H9 (cell line): ENCODE measurements around the gene PTGER2. TPM values are rescaled to one million over a fixed set of nuclear protein-coding genes. Genes with fewer than 3 reads are reported as not detected.

Experiments used
- DNase-seq: peaks from one replicate; pipeline ENCODE4 v3.0.0-alpha.2; 2017
- H2AFZ ChIP-seq: one replicate; pipeline ENCODE4 v1.6.1; 2013; ENCODE audit warnings: mild to moderate bottlenecking, low read length, control low read depth, moderate library complexity
- H2AK5ac ChIP-seq: 2 replicates; pipeline ENCODE4 v1.6.1; 2013; ENCODE audit warnings: low read length, control low read depth, mixed read lengths; ENCODE audit not compliant: insufficient read length
- H2BK120ac ChIP-seq: one replicate; pipeline ENCODE4 v1.6.1; 2013; ENCODE audit warnings: low read depth, mild to moderate bottlenecking, low read length, control low read depth, inconsistent platforms; ENCODE audit not compliant: poor library complexity, severe bottlenecking
- H2BK12ac ChIP-seq: 2 replicates; pipeline ENCODE4 v1.6.1; 2013; ENCODE audit warnings: low read length, control low read depth, mixed read lengths, low read depth; ENCODE audit not compliant: insufficient read length
- H2BK15ac ChIP-seq: 2 replicates; pipeline ENCODE4 v1.6.1; 2013; ENCODE audit warnings: low read depth, low read length, control low read depth
- H2BK20ac ChIP-seq: one replicate; pipeline ENCODE4 v1.6.1; 2013; ENCODE audit warnings: low read depth, mild to moderate bottlenecking, low read length, control low read depth, inconsistent platforms; ENCODE audit not compliant: poor library complexity, severe bottlenecking
- H2BK5ac ChIP-seq: 2 replicates; pipeline ENCODE4 v1.6.1; 2013; ENCODE audit warnings: low read length, control low read depth, mixed read lengths; ENCODE audit not compliant: insufficient read length
- H3K14ac ChIP-seq: 2 replicates; pipeline ENCODE4 v1.6.1; 2013; ENCODE audit warnings: low read length, control low read depth; ENCODE audit not compliant: insufficient read depth
- H3K18ac ChIP-seq: 2 replicates; pipeline ENCODE4 v1.6.1; 2013; ENCODE audit warnings: low read depth, mild to moderate bottlenecking, mixed read lengths, low read length, control low read depth; ENCODE audit not compliant: insufficient read length
- H3K23ac ChIP-seq: 2 replicates; pipeline ENCODE4 v1.6.1; 2013; ENCODE audit warnings: low read length, control low read depth, mixed read lengths, low read depth; ENCODE audit not compliant: insufficient read length
- H3K23me2 ChIP-seq: 2 replicates; pipeline ENCODE4 v1.6.1; 2013; ENCODE audit warnings: low read depth, mild to moderate bottlenecking, mixed read lengths, low read length, control low read depth; ENCODE audit not compliant: insufficient read length, poor library complexity, severe bottlenecking
- H3K27ac ChIP-seq: 2 replicates; pipeline ENCODE4 v1.5.1; 2013; ENCODE audit warnings: low read length, control low read depth, mixed read lengths, low read depth; ENCODE audit not compliant: insufficient read length
- H3K27me3 ChIP-seq: 2 replicates; pipeline ENCODE4 v1.6.1; 2013; ENCODE audit warnings: low read length, control low read depth, inconsistent platforms; ENCODE audit not compliant: insufficient read depth
- H3K4ac ChIP-seq: 2 replicates; pipeline ENCODE4 v1.6.1; 2013; ENCODE audit warnings: low read depth, mild to moderate bottlenecking, control low read depth, inconsistent platforms, low read length, moderate library complexity
- H3K4me1 ChIP-seq: 2 replicates; pipeline ENCODE4 v1.6.1; 2013; ENCODE audit warnings: low read length, control low read depth, inconsistent platforms; ENCODE audit not compliant: insufficient read depth
- H3K4me2 ChIP-seq: 2 replicates; pipeline ENCODE4 v1.6.1; 2013; ENCODE audit warnings: low read length, control low read depth, mixed read lengths; ENCODE audit not compliant: insufficient read length, insufficient read depth
- H3K56ac ChIP-seq: 2 replicates; pipeline ENCODE4 v1.6.1; 2013; ENCODE audit warnings: low read depth, mild to moderate bottlenecking, mixed read lengths, low read length, control low read depth; ENCODE audit not compliant: insufficient read length
- H3K79me1 ChIP-seq: 2 replicates; pipeline ENCODE4 v1.6.1; 2013; ENCODE audit warnings: low read depth, mild to moderate bottlenecking, moderate library complexity, low read length, control low read depth, inconsistent platforms; ENCODE audit not compliant: insufficient read depth, poor library complexity, severe bottlenecking
- H3K79me2 ChIP-seq: 2 replicates; pipeline ENCODE4 v1.6.1; 2013; ENCODE audit warnings: low read length, control low read depth, inconsistent platforms; ENCODE audit not compliant: insufficient read depth
- H3K9ac ChIP-seq: 2 replicates; pipeline ENCODE4 v1.6.1; 2013; ENCODE audit warnings: low read length, control low read depth, mixed read lengths; ENCODE audit not compliant: insufficient read length; ENCODE audit errors: extremely low read depth
- H3K9me3 ChIP-seq: one replicate; pipeline ENCODE4 v1.6.1; 2013; ENCODE audit warnings: low read depth, low read length, inconsistent platforms; ENCODE audit not compliant: control insufficient read depth
- H3T11ph ChIP-seq: one replicate; pipeline ENCODE4 v1.6.1; 2013; ENCODE audit warnings: mild to moderate bottlenecking, low read length, control low read depth, inconsistent platforms
- H4K20me1 ChIP-seq: one replicate; pipeline ENCODE4 v1.6.1; 2013; ENCODE audit not compliant: control insufficient read depth, insufficient read length, insufficient read depth
- H4K5ac ChIP-seq: 2 replicates; pipeline ENCODE4 v1.6.1; 2013; ENCODE audit warnings: low read depth, mild to moderate bottlenecking, mixed read lengths, low read length, control low read depth; ENCODE audit not compliant: insufficient read length
- H4K8ac ChIP-seq: replicated peaks from 2 replicates; pipeline ENCODE4 v1.6.1; 2013; ENCODE audit warnings: low read length, control low read depth, mixed read lengths, low read depth; ENCODE audit not compliant: insufficient read length
- H4K91ac ChIP-seq: 2 replicates; pipeline ENCODE4 v1.6.1; 2013; ENCODE audit warnings: low read depth, mild to moderate bottlenecking, moderate library complexity, mixed read lengths, low read length, control low read depth; ENCODE audit not compliant: insufficient read length
- H3K27ac Mint-ChIP-seq, 3 experiments: 2 replicates in 2 of 3; 3 replicates in 1 of 3; pipeline ENCODE4 v1.8.0; 2020 to 2021; ENCODE audit warnings: mixed read lengths in 3 of 3, mild to moderate bottlenecking in 1 of 3, moderate library complexity in 1 of 3
- H3K27me3 Mint-ChIP-seq: 2 replicates; pipeline ENCODE4 v1.8.0; 2021; ENCODE audit warnings: low read depth, mild to moderate bottlenecking, moderate library complexity, mixed read lengths
- H3K36me3 Mint-ChIP-seq, 3 experiments: 2 replicates in 2 of 3; 3 replicates in 1 of 3; pipeline ENCODE4 v1.8.0; 2020 to 2021; ENCODE audit warnings: low read depth in 3 of 3, mixed read lengths in 3 of 3; ENCODE audit not compliant: insufficient read depth in 1 of 3
- H3K4me1 Mint-ChIP-seq, 2 experiments: 2 replicates each; pipeline ENCODE4 v1.8.0; 2020; ENCODE audit warnings: mixed read lengths in 2 of 2
- H3K4me3 Mint-ChIP-seq, 2 experiments: 2 replicates in 1 of 2; 3 replicates in 1 of 2; pipeline ENCODE4 v1.8.0; 2020 to 2021; ENCODE audit warnings: mild to moderate bottlenecking in 2 of 2, mixed read lengths in 2 of 2, moderate library complexity in 1 of 2
- H3K9me3 Mint-ChIP-seq, 2 experiments: 2 replicates in 1 of 2; 3 replicates in 1 of 2; pipeline ENCODE4 v1.8.0; 2020; ENCODE audit warnings: mild to moderate bottlenecking in 2 of 2, mixed read lengths in 2 of 2, moderate library complexity in 1 of 2
- WGBS: extraction: QIAGEN DNeasy Blood & Tissue Kit; methylation state at CpG from one replicate; pipeline ENCODE4 v1.1.7; 2013; ENCODE audit warnings: missing lambda C conversion rate, low lambda C conversion rate, mixed read lengths; ENCODE audit not compliant: insufficient read length; ENCODE audit errors: extremely low coverage; 5-methylcytosine and 5-hydroxymethylcytosine counted together
- total RNA-seq: library from RNA; stranded (reverse); gene quantifications from 2 replicates; pipeline ENCODE4 v1.2.1, GENCODE V29; 2021
- TF ChIP-seq, protein P1 (sequence below): fragments of 200-600 bp; sonication (generic); conservative IDR thresholded peaks from 3 replicates; pipeline ENCODE4 v1.8.0; 2021; ENCODE audit warnings: antibody characterized with exemption, mild to moderate bottlenecking

Gene PTGER2
- total RNA-seq, 1 experiment from 2014 or later, result 1.0 TPM

DNA sequence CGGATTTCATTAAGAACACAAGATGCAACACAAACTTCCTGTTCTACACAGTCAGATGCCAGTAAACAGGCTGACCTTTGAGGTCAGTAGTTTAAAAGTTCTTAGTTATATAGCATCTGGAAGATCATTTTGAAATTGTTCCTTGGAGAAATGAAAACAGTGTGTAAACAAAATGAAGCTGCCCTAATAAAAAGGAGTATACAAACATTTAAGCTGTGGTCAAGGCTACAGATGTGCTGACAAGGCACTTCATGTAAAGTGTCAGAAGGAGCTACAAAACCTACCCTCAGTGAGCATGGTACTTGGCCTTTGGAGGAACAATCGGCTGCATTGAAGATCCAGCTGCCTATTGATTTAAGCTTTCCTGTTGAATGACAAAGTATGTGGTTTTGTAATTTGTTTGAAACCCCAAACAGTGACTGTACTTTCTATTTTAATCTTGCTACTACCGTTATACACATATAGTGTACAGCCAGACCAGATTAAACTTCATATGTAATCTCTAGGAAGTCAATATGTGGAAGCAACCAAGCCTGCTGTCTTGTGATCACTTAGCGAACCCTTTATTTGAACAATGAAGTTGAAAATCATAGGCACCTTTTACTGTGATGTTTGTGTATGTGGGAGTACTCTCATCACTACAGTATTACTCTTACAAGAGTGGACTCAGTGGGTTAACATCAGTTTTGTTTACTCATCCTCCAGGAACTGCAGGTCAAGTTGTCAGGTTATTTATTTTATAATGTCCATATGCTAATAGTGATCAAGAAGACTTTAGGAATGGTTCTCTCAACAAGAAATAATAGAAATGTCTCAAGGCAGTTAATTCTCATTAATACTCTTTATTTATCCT is 13.5 kb downstream of the PTGER2 start:
- Histone ChIP-seq H2BK120ac (no peak overlapping the region), H4K8ac (no peak overlapping the region), H3K4me2 (no peak overlapping the region), H2BK20ac (no peak overlapping the region), H3K9me3 (no peaks in the 10 kb centered on the region), H3K56ac (no peak overlapping the region), H2AFZ (no peak overlapping the region), H3K4ac (no peak overlapping the region), H4K20me1 (no peaks in the 10 kb centered on the region), H3K18ac (no peak overlapping the region), H3K79me1 (no peaks in the 10 kb centered on the region), H2BK5ac (no peak overlapping the region), H3K23me2 (no peaks in the 10 kb centered on the region), H3K14ac (no peak overlapping the region), H4K91ac (no peak overlapping the region), H3K27ac (no peak overlapping the region), H3K9ac (no peak overlapping the region), H3T11ph (no peak overlapping the region), H2BK12ac (no peak overlapping the region), H2BK15ac (no peak overlapping the region), H2AK5ac (no peak overlapping the region), H3K4me1 (no peaks in the 10 kb centered on the region), H3K23ac (no peak overlapping the region), H3K27me3 (no peaks in the 10 kb centered on the region), H4K5ac (no peak overlapping the region), H3K79me2 (no peaks in the 10 kb centered on the region)
- WGBS, result no CpG with 5 or more reads among the region's 4 CpGs
- peaks cover 5 to 9% (median 8%) of the 10 kb centered on the region in 3 experiments for H3K36me3 Mint-ChIP-seq
- H3K4me3 Mint-ChIP-seq, result no peak overlapping the region
- TF ChIP-seq, protein P1, sequence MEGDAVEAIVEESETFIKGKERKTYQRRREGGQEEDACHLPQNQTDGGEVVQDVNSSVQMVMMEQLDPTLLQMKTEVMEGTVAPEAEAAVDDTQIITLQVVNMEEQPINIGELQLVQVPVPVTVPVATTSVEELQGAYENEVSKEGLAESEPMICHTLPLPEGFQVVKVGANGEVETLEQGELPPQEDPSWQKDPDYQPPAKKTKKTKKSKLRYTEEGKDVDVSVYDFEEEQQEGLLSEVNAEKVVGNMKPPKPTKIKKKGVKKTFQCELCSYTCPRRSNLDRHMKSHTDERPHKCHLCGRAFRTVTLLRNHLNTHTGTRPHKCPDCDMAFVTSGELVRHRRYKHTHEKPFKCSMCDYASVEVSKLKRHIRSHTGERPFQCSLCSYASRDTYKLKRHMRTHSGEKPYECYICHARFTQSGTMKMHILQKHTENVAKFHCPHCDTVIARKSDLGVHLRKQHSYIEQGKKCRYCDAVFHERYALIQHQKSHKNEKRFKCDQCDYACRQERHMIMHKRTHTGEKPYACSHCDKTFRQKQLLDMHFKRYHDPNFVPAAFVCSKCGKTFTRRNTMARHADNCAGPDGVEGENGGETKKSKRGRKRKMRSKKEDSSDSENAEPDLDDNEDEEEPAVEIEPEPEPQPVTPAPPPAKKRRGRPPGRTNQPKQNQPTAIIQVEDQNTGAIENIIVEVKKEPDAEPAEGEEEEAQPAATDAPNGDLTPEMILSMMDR, result no peak
- 0 out of 4 replicates have a peak, but pooled peaks cover 0 to 3% of the 10 kb centered on the region in 2 experiments for H3K4me1 Mint-ChIP-seq
- no peak for DNase-seq
- H3K27ac Mint-ChIP-seq, result no peak overlapping the region
- peaks cover 2% of the 10 kb centered on the region; the same call in 1 of the 2 replicates for H3K27me3 Mint-ChIP-seq
- peaks cover 12% of the 10 kb centered on the region in 2 experiments for H3K9me3 Mint-ChIP-seq
